ENCODE data around the gene ARHGEF28. TPM values are rescaled to one million over a fixed set of nuclear protein-coding genes. Genes with fewer than 3 reads are reported as not detected.

Gene ARHGEF28
- total and polyA plus RNA-seq, 9 of the 15 experiments (the other 6 are each of a cell fraction or from before 2014, with no cell fraction given) = 0.27 TPM; not detected in 8

GRCh38 chr5:73862796-73863195 lies 236.8 kb downstream of the ARHGEF28 start (continued):
- TF ChIP-seq CBX2 (IDR thresholded peaks at IDR 0.05; ENCODE audit: insufficient read depth, low read length, poor library complexity, severe bottlenecking) (no peak), GTF2F1 (IDR thresholded peaks at IDR 0.05; ENCODE audit: low read depth, low read length) (no peak), HMGXB4 (CRISPR knock-in tag; IDR thresholded peaks at IDR 0.05) (no peak), ZNF551 (CRISPR knock-in tag; IDR thresholded peaks at IDR 0.05) (no peak), ZKSCAN3 (CRISPR knock-in tag; IDR thresholded peaks at IDR 0.05) (no peak)

GRCh38 chr5:73863876-73864275 lies 237.9 kb downstream of the ARHGEF28 start:
- Histone ChIP-seq H3K27me3 (ENCODE audit: control insufficient read depth in 2 of 2, insufficient read depth in 2 of 2, low read length in 2 of 2) (peaks cover 0 to 5% of the 10 kb centered on the region in 2 experiments; a peak in 3 of 5 replicates), H2AFZ (ENCODE audit: low read depth, low read length) (no peak overlapping the region), H3K36me3 (ENCODE audit: control insufficient read depth, insufficient read depth, low read length) (no peaks in the 10 kb centered on the region), H3K4me3 (no peak overlapping the region), H3K27ac (ENCODE audit: extremely low read depth, low read depth, low read length) (no peak overlapping the region), H3K4me2 (ENCODE audit: insufficient read depth, low read length) (no peak overlapping the region), H3K4me1 (replicated peaks in 1 of 2; ENCODE audit: control insufficient read depth in 2 of 2, insufficient read depth in 2 of 2, low read length in 2 of 2) (no peaks in the 10 kb centered on the region), H3K9me1 (ENCODE audit: control insufficient read depth, insufficient read depth, low read length) (no peaks in the 10 kb centered on the region), H4K20me1 (replicated peaks; ENCODE audit: control insufficient read depth, insufficient read depth, low read length) (no peaks in the 10 kb centered on the region), H3K9me3 (replicated peaks; ENCODE audit: control insufficient read depth, insufficient read depth, low read depth, low read length) (no peaks in the 10 kb centered on the region), H3K9ac (ENCODE audit: insufficient read depth in 1 of 2, low read depth in 2 of 2, low read length in 2 of 2) (no peak overlapping the region), H3K79me2 (ENCODE audit: control insufficient read depth, insufficient read depth, low read length) (no peaks in the 10 kb centered on the region)
- no peak for ATAC-seq
- no TSS peak for BruUV-seq (replicated peaks)
- WGBS (ENCODE audit: insufficient coverage, low coverage, missing lambda C conversion rate) = 6% methylated on average over 3 of the region's 3 CpGs
- DNase-seq (ENCODE audit: extremely low read depth in 1 of 4, low spot score in 3 of 4) = no peak
- FAIRE-seq = no peak
- intact Hi-C loops (cut with micrococcal nuclease) = no loop called here
- TF ChIP-seq USF1 (CRISPR knock-in tag; IDR thresholded peaks at IDR 0.05) (no peak), NBN (IDR thresholded peaks at IDR 0.05; ENCODE audit: low read depth) (no peak), FOSL1 (tag; conservative IDR thresholded peaks at IDR 0.05) (no peak)
- CTCF ChIA-PET (ENCODE audit: low intra/inter-chr PET ratio) = no interaction called here
- POLR2A ChIA-PET = no interaction called here
- in situ Hi-C loops (cut with MboI) = no loop called here
